ENCODE results near the gene PRLR.

The PRLR gene

DNA sequence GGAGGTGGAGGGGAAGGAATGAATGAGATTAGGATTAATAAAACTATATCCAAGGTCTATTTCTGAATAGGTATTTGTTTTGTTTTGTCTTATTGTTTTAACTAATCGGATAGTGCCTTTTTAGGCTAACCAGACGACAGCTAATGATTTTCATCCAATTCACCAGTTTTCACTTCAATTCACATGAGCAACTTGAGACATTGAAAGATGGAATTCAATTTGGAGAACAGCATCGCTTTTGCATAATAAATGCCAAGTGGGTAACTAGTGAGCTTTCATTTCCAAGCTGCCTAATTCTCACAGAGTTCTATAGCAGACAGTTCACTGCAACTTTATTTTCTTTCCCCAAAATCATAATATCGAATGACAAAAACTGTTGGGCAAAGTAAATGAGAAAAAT lies 187.5 kb downstream of the PRLR start:
- Histone ChIP-seq H3K36me3 (replicated peaks; ENCODE audit: insufficient read depth, low read length) (no peaks in the 10 kb centered on the region), H3K9ac (ENCODE audit: low read length) (no peak overlapping the region), H3K4me2 (ENCODE audit: low read depth, low read length) (no peak overlapping the region), H3K9me3 (replicated peaks; ENCODE audit: insufficient read depth, low read length) (no peaks in the 10 kb centered on the region), H3K9me2 (replicated peaks; ENCODE audit: insufficient read depth, low read length) (no peaks in the 10 kb centered on the region), H2AFZ (ENCODE audit: low read length) (no peak overlapping the region), H4K20me1 (ENCODE audit: insufficient read depth, low read length) (no peaks in the 10 kb centered on the region), H3K27ac (ENCODE audit: low read length) (no peak overlapping the region), H3K27me3 (replicated peaks; ENCODE audit: insufficient read depth, low read length) (no peaks in the 10 kb centered on the region), H3F3A (ENCODE audit: insufficient read depth, low read length) (no peaks in the 10 kb centered on the region), H3K4me3 (ENCODE audit: low read length) (no peak overlapping the region), H3K79me2 (ENCODE audit: low read length) (no peaks in the 10 kb centered on the region), H3K4me1 (ENCODE audit: low read length) (no peaks in the 10 kb centered on the region)
- no peak for DNase-seq
- TF ChIP-seq EZH2phosphoT487 (IDR thresholded peaks at IDR 0.05; ENCODE audit: low read length) = no peak
- TF ChIP-seq EZH2 (optimal IDR thresholded peaks at IDR 0.05; ENCODE audit: low read depth, low read length) = no peak
- TF ChIP-seq, protein P1, sequence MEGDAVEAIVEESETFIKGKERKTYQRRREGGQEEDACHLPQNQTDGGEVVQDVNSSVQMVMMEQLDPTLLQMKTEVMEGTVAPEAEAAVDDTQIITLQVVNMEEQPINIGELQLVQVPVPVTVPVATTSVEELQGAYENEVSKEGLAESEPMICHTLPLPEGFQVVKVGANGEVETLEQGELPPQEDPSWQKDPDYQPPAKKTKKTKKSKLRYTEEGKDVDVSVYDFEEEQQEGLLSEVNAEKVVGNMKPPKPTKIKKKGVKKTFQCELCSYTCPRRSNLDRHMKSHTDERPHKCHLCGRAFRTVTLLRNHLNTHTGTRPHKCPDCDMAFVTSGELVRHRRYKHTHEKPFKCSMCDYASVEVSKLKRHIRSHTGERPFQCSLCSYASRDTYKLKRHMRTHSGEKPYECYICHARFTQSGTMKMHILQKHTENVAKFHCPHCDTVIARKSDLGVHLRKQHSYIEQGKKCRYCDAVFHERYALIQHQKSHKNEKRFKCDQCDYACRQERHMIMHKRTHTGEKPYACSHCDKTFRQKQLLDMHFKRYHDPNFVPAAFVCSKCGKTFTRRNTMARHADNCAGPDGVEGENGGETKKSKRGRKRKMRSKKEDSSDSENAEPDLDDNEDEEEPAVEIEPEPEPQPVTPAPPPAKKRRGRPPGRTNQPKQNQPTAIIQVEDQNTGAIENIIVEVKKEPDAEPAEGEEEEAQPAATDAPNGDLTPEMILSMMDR (IDR thresholded peaks at IDR 0.05; ENCODE audit: low read length) = no peak

DNA sequence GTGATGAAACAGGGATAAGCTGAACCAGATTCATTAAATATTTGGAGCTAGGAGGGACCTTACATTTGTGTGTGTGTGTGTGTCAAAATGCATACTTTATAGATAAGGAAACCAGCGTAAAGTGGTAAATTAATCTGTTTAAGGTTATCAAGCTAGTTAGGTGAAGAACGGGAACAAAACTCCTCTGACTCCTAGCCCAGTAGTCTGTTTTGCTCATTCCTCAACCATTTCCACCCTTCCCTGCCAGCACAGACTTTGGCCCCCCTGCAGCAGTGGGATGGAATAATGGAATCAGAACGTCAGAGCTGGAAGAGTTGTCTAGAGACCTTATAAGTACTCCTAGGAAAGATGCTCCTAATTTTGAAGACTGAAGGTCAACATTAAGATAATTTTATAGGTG lies 189.0 kb downstream of the PRLR start:
- H3K9me3 ChIP-seq (replicated peaks; ENCODE audit: insufficient read depth, low read length) = no peaks in the 10 kb centered on the region
- no peaks in the 10 kb centered on the region for H3F3A ChIP-seq (ENCODE audit: insufficient read depth, low read length)
- TF ChIP-seq, protein P1 (IDR thresholded peaks at IDR 0.05; ENCODE audit: low read length) = no peak
- H4K20me1 ChIP-seq (ENCODE audit: insufficient read depth, low read length) = no peaks in the 10 kb centered on the region
- no peaks in the 10 kb centered on the region for H3K4me1 ChIP-seq (ENCODE audit: low read length)
- DNase-seq = no peak
- no peak overlapping the region for H3K4me3 ChIP-seq (ENCODE audit: low read length)
- H3K9ac ChIP-seq (ENCODE audit: low read length) = no peak overlapping the region
- H3K4me2 ChIP-seq (ENCODE audit: low read depth, low read length) = no peak overlapping the region
- H3K9me2 ChIP-seq (replicated peaks; ENCODE audit: insufficient read depth, low read length) = no peaks in the 10 kb centered on the region
- no peaks in the 10 kb centered on the region for H3K27me3 ChIP-seq (replicated peaks; ENCODE audit: insufficient read depth, low read length)
- no peaks in the 10 kb centered on the region for H3K36me3 ChIP-seq (replicated peaks; ENCODE audit: insufficient read depth, low read length)
- no peak overlapping the region for H3K27ac ChIP-seq (ENCODE audit: low read length)
- no peaks in the 10 kb centered on the region for H3K79me2 ChIP-seq (ENCODE audit: low read length)
- H2AFZ ChIP-seq (ENCODE audit: low read length) = no peak overlapping the region

DNA sequence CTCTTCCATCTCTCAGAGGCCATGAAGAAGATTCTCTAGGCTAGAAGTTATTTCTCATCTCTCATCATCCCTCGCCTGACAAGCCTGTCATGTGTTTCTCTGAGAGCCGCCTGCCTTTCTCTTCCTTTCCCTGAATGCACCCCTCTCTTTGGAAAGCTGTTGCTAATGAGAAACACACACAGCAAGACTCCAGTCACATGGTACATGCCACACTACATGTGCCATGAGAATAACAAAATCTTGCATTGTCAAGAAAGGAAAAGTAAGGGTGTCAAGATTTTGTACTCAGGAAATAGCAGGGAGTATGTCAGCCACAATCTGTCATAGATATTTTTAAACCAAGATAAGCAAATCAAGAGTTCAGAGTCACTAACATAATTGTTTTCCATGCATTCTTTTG lies 191.4 kb downstream of the PRLR start:
- Histone ChIP-seq H3K36me3 (replicated peaks; ENCODE audit: insufficient read depth, low read length) (no peaks in the 10 kb centered on the region), H4K20me1 (ENCODE audit: insufficient read depth, low read length) (no peaks in the 10 kb centered on the region), H3K9me2 (replicated peaks; ENCODE audit: insufficient read depth, low read length) (no peaks in the 10 kb centered on the region), H3K4me2 (ENCODE audit: low read depth, low read length) (no peak overlapping the region), H3K27ac (ENCODE audit: low read length) (no peak overlapping the region), H3K9ac (ENCODE audit: low read length) (no peak overlapping the region), H3K4me3 (ENCODE audit: low read length) (no peak overlapping the region), H3F3A (ENCODE audit: insufficient read depth, low read length) (no peaks in the 10 kb centered on the region), H2AFZ (ENCODE audit: low read length) (no peak overlapping the region), H3K4me1 (ENCODE audit: low read length) (no peaks in the 10 kb centered on the region), H3K79me2 (ENCODE audit: low read length) (no peaks in the 10 kb centered on the region), H3K27me3 (replicated peaks; ENCODE audit: insufficient read depth, low read length) (no peaks in the 10 kb centered on the region), H3K9me3 (replicated peaks; ENCODE audit: insufficient read depth, low read length) (no peaks in the 10 kb centered on the region)
- DNase-seq = no peak
- TF ChIP-seq EZH2 (optimal IDR thresholded peaks at IDR 0.05; ENCODE audit: low read depth, low read length) (no peak), EZH2phosphoT487 (IDR thresholded peaks at IDR 0.05; ENCODE audit: low read length) (no peak)
- TF ChIP-seq, protein P1 (IDR thresholded peaks at IDR 0.05; ENCODE audit: low read length) = no peak

Measured in MM.1S (cell line).